NK-92 treated with Interleukin-12 subunit alpha and Interleukin-12 subunit beta, amount 100 ng/mL, for 24 hours (cell line): ENCODE results near the gene MAGEA3.
"Not testable (repeated sequence)": the region's sequence is repeated elsewhere in the genome, so short reads cannot be mapped to it uniquely, and the experiment has no call there.

Source experiments
- DNase-seq: peaks from one replicate; lab custom pipeline; 2025; lab: John Stamatoyannopoulos, UW

The MAGEA3 gene, protein sequence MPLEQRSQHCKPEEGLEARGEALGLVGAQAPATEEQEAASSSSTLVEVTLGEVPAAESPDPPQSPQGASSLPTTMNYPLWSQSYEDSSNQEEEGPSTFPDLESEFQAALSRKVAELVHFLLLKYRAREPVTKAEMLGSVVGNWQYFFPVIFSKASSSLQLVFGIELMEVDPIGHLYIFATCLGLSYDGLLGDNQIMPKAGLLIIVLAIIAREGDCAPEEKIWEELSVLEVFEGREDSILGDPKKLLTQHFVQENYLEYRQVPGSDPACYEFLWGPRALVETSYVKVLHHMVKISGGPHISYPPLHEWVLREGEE

DNA sequence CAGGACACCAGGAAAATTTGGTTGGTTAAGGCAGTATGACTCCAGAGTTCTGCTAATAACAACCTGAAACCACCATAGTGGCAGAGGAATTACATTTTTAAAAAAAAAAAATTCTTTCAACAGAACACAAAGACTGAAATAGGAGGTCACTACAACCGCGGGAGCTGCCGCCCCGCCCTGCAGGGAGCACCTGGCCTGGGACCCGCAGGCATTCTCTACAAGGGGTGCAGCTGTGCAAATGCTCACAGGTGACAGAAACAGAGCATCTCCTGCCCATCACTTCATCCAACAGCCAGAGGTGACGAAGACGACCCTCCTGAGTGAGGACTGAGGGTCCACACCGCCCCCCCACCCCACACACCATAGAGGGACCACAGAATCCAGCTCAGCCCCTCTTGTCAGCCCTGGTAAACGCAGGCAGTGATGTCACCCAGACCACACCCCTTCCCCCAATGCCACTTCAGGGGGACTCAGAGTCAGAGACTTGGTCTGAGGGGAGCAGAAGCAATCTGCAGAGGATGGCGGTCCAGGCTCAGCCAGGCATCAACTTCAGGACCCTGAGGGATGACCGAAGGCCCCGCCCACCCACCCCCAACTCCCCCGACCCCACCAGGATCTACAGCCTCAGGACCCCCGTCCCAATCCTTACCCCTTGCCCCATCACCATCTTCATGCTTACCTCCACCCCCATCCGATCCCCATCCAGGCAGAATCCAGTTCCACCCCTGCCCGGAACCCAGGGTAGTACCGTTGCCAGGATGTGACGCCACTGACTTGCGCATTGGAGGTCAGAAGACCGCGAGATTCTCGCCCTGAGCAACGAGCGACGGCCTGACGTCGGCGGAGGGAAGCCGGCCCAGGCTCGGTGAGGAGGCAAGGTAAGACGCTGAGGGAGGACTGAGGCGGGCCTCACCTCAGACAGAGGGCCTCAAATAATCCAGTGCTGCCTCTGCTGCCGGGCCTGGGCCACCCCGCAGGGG is at the start of gene MAGEA3:
Gene MAGEA3, plus strand, starts transcription at position 843 of the 980 bp plus-strand sequence. CDS start 2,039 bp downstream, outside the sequence.
- DNase-seq: not testable (repeated sequence)

DNA sequence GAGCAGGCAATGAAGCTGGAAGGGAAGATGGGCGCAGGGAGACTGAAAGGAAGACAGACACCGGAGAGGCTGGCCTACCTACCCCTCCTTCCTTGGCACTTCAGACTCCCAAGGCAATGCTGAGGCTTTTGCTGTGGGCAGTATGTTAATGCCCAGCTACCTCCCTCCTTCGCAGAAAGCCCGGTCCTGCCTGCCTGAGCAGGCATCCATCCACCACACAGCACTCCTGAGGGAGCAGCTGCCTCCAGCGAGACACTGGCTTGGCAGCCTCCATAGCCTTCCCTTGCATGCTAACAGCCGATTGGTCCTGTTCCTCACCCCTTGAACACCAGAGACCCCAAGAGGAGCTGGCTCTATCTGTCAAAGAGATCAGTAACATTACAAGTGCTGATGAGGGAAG is 46.5 kb upstream of the MAGEA3 start:
- DNase-seq: no peak

DNA sequence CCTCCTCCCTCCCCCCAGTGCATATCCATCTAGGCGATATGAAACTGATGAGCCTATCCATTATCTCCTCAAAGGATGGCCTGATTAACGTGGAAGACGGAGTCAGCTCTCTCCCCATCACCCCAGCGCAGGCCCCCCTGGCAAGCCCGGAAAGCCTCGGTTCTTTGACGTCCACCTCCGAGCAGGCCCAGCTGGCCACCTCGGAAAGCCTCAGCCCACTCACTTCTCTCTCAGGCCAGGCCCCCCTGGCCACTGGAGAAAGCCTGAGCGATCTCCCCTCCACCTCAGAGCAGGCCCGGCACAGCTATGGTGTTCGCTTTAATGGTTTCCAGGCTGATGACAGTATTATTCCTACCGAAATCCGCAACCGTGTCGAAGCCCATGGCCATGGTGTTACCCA is 46.1 kb upstream of the MAGEA3 start:
- no peak for DNase-seq

DNA sequence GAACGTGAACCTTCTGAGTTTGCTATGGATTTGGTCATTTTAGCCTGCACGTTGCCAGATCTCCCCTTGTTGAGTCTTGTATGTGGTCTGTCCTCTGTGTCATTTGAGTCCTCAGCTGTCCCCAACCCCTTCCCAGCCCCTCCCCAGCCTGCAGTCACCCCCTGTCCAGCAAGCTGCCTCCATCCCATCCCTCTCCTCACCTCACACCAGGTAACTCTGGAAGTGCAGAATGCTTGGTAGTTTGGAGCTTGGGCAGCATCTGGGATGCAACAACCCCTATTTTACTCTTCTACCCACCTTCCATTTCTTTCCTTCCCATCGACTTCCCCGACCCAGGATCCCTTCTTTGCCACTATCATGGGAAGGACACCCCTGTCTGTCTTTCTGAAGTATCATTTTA is 42.5 kb upstream of the MAGEA3 start:
- no peak for DNase-seq

DNA sequence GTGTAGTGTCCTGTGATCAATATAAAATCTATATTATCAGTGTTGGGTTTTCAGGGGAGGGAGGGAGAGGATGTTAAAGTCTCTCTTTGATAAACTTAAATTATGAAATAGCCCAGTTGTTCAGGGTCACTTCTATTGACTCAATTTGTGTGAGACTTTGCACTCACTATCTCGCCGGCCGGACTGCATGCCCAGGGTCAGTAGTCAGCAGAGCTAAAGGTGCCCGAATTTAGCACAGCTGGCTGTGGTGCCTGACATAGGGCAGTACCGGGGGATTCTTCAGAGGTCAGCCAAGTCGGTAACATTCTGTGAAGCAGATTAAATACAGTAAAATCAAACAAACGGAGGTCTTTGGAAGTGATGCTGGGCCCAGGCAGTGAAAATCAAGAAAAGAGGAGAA is 41.7 kb upstream of the MAGEA3 start:
- no peak for DNase-seq

DNA sequence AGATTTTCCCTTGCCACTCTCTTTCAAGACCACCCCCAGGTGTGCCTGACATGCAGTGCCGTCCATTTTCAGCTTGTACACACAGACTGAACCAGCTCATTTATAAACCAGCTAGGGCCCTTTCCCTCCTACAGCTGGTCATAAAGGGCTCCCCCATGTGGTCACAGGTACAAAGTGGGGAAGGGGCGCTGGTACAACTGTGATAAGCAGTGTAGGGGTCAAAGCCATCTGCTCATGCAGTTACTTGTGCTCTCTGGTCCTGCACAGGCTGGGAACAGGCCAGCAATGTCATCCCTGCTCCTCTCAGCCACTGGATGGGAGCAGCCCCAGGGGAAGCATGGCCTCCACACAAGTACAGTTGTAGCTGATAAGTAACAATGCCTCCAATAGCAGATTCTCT is 40.3 kb upstream of the MAGEA3 start:
- DNase-seq: no peak

DNA sequence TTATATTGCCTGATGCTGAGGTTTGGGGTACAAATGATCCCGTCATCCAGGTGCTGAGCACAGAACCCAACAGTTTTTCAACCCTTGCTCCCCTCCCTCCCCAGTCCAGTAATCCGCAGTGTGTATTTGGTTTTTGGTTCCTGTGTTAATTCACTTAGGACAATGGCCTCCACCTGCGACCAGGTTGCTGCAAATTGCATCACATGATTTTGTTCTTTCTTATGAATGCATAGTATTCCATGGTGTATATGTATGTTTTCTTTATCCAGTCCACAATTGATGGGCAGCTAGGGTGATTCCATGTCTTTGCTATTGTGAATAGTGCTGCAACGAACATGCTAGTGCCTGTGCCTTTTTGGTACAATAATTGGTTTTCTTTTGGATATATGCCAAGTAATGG is 35.5 kb upstream of the MAGEA3 start:
- DNase-seq: no peak

DNA sequence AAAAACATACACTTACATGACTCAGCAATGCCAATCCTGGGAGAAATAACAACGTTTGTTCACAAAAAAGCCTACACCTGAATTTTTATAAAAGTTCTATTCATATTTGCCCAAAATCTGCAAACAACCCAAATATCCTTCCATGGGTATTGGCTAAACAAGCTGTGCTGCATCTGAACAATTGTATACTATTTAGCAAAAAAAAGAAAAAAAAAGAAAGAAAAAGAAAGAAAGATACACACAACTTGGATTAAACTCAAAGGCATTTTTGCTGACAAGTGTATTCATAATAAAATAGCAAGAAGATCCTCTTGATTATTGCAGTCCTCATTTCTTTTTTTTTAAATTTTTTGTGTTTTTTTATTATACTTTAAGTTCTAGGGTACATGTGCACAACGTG is 24.5 kb upstream of the MAGEA3 start:
- DNase-seq: no peak

DNA sequence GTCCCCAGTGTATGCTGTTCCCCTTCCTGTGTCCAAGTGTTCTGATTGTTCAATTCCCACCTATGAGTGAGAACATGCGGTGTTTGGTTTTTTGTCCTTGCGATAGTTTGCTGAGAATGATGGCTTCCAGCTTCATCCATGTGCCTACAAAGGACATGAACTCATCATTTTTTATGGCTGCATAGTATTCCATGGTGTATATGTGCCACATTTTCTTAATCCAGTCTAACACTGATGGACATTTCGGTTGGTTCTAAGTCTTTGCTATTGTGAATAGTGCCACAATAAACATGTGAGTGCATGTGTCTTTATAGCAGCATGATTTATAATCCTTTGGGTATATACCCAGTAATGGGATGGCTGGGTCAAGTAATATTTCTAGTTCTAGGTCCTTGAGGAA is 23.9 kb upstream of the MAGEA3 start:
- DNase-seq: not testable (repeated sequence)

DNA sequence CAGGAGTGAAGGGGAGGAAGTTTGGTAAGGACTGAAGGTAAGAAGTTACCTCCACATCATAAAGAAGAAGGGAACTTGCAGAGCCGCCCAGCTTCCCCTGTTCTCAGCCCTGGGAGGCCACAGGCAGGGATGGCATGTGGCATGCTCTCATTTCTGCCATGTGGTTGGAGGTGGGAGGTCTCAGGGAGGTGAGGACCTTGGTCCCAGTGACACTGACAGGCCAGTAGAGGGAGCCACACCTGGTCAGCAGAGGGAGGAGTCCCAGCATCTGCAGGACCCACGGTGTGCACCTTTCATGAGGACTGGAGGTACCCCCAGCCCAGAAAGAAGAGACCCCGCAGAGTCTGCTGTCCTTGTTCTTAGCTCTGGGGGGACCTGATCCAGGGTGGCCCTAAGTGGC is 17.6 kb upstream of the MAGEA3 start:
- DNase-seq: not testable (repeated sequence)

DNA sequence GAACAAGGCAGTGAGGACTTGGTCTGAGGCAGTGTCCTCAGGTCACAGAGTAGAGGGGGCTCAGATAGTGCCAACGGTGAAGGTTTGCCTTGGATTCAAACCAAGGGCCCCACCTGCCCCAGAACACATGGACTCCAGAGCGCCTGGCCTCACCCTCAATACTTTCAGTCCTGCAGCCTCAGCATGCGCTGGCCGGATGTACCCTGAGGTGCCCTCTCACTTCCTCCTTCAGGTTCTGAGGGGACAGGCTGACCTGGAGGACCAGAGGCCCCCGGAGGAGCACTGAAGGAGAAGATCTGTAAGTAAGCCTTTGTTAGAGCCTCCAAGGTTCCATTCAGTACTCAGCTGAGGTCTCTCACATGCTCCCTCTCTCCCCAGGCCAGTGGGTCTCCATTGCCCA is 1.8 kb downstream of the MAGEA3 start:
- DNase-seq: not testable (repeated sequence)

DNA sequence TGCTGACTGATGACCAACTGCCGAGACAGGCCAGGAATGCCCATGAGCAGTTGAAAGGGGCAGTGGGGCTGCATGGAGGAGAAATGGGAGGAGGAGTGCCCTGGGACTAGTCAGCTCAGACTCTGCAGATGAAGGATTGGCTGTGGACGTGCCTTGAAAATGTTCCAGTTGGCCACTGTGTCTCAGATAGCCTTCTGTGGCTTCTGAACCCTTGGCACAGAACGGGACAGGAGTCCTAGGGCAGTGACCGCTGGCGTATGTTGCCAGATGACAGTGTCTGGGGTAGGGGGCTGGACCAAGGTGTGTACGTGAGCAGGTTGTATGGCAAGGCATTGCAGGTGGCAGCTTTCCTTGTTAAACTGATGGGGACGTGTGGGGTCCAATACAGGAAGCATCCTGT is 7.9 kb downstream of the MAGEA3 start:
- DNase-seq: not testable (repeated sequence)

DNA sequence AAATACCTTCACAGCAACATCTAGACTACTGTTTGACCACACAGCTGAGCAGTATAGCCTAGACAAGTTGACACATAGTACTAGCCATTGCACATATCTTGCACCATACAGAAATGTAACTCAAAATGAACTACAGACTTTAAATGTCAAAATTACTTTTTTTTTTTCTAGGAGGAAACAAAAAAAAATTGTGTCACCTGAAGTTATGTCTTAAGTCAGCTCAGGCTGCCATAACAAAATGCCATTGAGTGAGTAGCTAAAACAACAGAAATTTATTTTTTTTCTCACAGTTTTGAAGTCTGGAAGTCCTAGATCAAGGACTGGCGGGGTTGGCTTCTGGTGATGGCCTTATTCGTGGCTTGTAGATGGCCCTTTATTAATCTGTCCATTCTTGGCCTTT is 10.6 kb downstream of the MAGEA3 start, which contains the start of gene CSAG2:
Gene CSAG2, minus strand, starts transcription at position 101 of the 400 bp plus-strand sequence. CDS start 161 bp downstream, outside the sequence.
- not testable (repeated sequence) for DNase-seq

DNA sequence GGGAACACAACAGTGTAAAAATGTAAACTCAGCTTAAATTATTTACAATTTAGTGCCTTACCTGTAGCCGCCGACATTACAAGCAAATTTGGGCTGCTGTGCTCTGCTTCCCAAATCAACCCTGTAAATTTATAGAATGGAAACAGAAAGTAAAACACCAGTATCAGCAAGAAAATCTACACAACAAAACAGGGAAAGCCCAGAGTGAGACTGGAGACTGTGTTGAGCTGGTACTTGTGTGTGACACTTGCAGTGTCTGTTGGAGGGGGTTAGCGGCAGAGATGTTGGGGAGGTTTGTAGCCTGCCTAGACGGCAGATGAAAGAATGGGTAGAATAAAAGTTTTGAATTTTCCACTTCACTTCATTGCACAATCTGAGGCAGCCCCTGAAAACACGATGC is 14.6 kb downstream of the MAGEA3 start:
- DNase-seq: not testable (repeated sequence)

DNA sequence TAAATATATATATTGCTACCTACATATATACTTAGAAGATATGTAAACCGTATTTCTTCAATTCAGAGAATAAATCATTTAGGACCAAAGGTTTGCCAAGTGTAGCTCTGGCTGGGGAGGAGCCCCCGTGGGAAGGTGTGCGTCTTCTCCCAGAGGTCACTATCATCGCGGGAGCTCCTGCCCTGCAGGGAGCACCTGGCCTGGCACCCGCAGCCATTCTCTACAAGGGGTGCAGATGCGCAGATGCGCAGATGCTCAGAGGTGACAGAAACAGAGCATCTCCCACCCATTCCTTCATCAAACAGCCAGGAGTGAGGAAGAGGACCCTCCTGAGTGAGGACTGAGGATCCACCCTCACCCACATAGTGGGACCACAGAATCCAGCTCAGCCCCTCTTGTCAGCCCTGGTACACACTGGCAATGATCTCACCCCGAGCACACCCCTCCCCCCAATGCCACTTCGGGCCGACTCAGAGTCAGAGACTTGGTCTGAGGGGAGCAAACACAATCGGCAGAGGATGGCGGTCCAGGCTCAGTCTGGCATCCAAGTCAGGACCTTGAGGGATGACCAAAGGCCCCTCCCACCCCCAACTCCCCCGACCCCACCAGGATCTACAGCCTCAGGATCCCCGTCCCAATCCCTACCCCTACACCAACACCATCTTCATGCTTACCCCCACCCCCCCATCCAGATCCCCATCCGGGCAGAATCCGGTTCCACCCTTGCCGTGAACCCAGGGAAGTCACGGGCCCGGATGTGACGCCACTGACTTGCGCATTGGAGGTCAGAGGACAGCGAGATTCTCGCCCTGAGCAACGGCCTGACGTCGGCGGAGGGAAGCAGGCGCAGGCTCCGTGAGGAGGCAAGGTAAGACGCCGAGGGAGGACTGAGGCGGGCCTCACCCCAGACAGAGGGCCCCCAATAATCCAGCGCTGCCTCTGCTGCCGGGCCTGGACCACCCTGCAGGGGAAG is 15.5 kb downstream of the MAGEA3 start, which contains the start of gene MAGEA2B:
Gene MAGEA2B, plus strand, starts transcription at position 814 of the 973 bp plus-strand sequence. CDS start 2,479 bp downstream, outside the sequence.
- not testable (repeated sequence) for DNase-seq

DNA sequence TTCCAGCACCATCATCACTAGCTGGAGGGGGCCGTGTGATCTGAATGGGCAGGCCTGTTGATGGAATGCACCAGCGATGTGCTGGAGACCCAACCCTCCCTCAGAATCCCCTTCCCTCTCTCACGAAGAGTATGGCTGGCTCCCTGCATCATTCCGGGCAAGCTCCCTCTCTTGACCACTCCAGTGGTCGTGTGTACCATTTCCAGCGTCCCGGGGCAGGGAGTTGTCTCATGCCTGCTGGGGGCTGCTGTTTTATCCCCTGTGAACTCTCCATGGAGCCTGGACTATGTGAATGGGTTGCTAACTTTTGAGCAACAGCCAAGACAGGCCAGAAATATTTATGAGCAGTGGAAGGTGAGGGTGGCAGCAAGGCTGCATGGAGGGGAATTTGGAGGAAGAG is 26.8 kb downstream of the MAGEA3 start:
- DNase-seq: no peak

DNA sequence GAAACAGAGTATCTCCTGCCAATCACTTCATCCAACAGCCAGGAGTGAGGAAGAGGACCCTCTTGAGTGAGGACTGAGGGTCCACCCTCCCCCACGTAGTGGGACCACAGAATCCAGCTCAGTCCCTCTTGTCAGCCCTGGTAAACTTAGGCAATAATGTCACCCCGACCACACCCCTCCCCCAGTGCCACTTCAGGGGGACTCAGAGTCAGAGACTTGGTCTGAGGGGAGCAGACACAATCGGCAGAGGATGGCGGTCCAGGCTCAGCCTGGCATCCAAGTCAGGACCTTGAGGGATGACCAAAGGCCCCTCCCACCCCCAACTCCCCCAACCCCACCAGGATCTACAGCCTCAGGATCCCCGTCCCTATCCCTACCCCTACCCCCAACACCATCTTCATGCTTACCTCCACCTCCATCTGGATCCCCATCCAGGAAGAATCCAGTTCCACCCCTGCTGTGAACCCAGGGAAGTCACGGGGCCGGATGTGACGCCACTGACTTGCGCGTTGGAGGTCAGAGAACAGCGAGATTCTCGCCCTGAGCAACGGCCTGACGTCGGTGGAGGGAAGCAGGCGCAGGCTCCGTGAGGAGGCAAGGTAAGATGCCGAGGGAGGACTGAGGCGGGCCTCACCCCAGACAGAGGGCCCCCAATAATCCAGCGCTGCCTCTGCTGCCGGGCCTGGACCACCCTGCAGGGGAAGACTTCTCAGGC is 34.8 kb downstream of the MAGEA3 start, which contains the start of the genes CSAG1 and MAGEA12:
Gene CSAG1, minus strand, starts transcription at position 461 of the 715 bp plus-strand sequence. CDS start 1,261 bp downstream, outside the sequence.
Gene MAGEA12, plus strand, starts transcription at position 497 of the 715 bp plus-strand sequence. CDS start 2,405 bp downstream, outside the sequence.
- no peak for DNase-seq

DNA sequence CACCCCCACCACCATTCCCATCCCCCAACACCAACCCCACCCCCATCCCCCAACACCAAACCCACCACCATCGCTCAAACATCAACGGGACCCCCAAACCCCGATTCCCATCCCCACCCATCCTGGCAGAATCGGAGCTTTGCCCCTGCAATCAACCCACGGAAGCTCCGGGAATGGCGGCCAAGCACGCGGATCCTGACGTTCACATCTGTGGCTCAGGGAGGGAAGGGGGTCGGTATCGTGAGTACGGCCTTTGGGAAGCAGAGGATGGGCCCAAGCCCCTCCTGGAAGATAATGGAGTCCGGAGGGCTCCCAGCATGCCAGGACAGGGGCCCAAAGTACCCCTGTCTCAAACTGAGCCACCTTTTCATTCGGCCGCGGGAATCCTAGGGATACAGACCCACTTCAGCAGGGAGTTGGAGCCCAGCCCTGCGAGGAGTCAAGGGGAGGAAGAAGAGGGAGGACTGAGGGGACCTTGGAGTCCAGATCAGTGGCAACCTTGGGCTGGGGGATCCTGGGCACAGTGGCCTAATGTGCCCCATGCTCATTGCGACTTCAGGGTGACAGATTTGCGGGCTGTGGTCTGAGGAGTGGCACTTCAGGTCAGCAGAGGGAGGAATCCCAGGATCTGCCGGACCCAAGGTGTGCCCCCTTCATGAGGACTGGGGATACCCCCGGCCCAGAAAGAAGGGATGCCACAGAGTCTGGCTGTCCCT is 35.7 kb downstream of the MAGEA3 start:
- DNase-seq: not testable (repeated sequence)

DNA sequence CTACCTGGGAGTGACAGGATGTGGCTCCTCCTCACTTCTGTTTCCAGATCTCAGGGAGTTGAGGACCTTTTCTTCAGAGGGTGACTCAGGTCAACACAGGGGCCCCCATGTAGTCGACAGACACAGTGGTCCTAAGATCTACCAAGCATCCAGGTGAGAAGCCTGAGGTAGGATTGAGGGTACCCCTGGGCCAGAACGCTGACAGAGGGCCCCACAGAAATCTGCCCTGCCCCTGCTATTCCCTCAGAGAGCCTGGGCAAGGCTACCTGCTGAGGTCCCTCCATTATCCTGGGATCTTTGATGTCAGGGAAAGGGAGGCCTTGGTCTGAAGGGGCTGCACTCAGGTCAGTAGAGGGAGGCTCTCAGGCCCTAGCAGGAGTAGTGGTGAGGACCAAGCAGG is 36.5 kb downstream of the MAGEA3 start:
- DNase-seq: no peak
